IPS DF 6.9 (cell line): ENCODE measurements around the gene ACY1.

Source experiments
- DNase-seq: peaks from one replicate; pipeline ENCODE4 v3.0.0-alpha.2; 2013; ENCODE audit warnings: low read depth, low spot score
- H3K27ac ChIP-seq: one replicate; pipeline ENCODE4 v1.5.1; 2013; ENCODE audit warnings: low read length, control low read depth
- H3K27me3 ChIP-seq: 2 replicates; pipeline ENCODE4 v1.6.1; 2013; ENCODE audit warnings: mild to moderate bottlenecking, low read length; ENCODE audit not compliant: control insufficient read depth, insufficient read depth
- H3K36me3 ChIP-seq: 2 replicates; pipeline ENCODE4 v1.6.1; 2013; ENCODE audit warnings: low read length; ENCODE audit not compliant: control insufficient read depth, insufficient read depth
- H3K4me1 ChIP-seq: 2 replicates; pipeline ENCODE4 v1.6.1; 2013; ENCODE audit warnings: low read length; ENCODE audit not compliant: control insufficient read depth, insufficient read depth
- H3K4me3 ChIP-seq: 2 replicates; pipeline ENCODE4 v1.5.1; 2013; ENCODE audit warnings: mild to moderate bottlenecking, low read length
- H3K9me3 ChIP-seq: 2 replicates; pipeline ENCODE4 v1.6.1; 2013; ENCODE audit warnings: low read length, inconsistent platforms; ENCODE audit not compliant: control insufficient read depth, insufficient read depth
- WGBS: extraction: QIAGEN DNeasy Blood & Tissue Kit; methylation state at CpG from one replicate; pipeline ENCODE4 v1.1.7; 2013; ENCODE audit warnings: mixed read lengths, missing lambda C conversion rate; ENCODE audit not compliant: insufficient read length, insufficient coverage; 5-methylcytosine and 5-hydroxymethylcytosine counted together

Gene ACY1

DNA sequence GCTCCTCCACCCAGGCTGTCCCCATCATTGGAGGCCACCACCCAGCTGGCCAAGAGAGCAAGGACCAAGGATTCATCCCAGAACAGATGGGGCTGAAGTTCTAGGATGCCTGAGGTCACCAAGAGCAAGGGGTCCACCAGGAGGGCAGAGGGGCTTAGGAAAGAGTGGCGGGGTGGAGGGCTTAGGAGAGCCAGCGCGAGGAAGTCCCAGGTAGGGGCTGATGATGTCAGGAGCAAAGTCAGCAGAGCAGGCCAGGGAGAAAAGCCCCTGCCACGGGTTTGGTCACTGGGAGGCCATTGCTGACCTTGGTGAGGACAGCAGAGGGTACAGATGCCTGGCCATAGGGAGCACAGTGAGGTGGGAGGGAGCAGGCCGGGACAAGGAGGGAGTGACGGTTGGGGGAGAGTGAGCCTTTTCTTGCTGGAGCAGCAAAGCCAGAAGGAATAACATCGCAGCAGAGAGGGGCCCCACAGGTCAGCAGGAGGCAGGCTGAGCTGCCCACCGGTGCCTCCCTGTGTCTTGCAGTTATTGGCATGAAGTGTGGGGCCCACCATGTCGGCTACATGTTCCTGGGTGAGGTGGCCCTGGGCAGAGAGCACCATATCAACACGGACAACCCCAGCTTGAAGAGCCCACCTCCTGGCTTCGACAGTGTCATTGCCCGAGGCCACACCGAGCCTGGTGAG, 36.0 kb upstream of the ACY1 start:
- no peaks in the 10 kb centered on the region for H3K9me3 ChIP-seq
- no CpG with 5 or more reads among the region's 13 CpGs for whole genome bisulfite sequencing
- no peak for DNase-seq

DNA sequence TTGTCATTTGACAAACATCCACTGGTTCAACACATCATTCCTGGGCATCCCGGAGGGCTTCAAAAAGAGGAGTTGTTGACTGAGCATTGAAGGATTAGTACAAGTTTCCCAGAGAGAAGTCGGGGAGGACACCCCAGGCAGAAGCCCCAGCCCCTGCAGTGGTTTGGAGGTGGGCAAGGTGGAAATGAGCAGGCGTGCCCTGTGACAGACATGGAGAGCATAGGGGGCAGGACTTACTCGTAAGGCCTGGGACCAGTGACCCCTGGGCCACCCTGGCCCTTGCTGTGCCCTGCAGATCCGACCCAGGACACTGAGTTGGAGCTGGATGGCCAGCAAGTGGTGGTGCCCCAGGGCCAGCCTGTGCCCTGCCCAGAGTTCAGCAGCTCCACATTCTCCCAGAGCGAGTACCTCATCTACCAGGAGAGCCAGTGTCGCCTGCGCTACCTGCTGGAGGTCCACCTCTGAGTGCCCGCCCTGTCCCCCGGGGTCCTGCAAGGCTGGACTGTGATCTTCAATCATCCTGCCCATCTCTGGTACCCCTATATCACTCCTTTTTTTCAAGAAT, 35.2 kb upstream of the ACY1 start:
- no peaks in the 10 kb centered on the region for H3K36me3 ChIP-seq
- no peaks in the 10 kb centered on the region for H3K9me3 ChIP-seq
- H3K4me1 ChIP-seq = no peaks in the 10 kb centered on the region
- no peaks in the 10 kb centered on the region; the same call in 1 of the 2 replicates for H3K27me3 ChIP-seq
- no peak for DNase-seq
- WGBS = no CpG with 5 or more reads among the region's 10 CpGs
- no peak overlapping the region for H3K27ac ChIP-seq
- no peak overlapping the region for H3K4me3 ChIP-seq

More for the DNA sequence above, 36.0 kb upstream of the ACY1 start:
- Histone ChIP-seq H3K4me3 (no peak overlapping the region), H3K36me3 (no peaks in the 10 kb centered on the region), H3K27me3 (no peaks in the 10 kb centered on the region), H3K27ac (no peak overlapping the region), H3K4me1 (peaks cover 4% of the 10 kb centered on the region)

DNA sequence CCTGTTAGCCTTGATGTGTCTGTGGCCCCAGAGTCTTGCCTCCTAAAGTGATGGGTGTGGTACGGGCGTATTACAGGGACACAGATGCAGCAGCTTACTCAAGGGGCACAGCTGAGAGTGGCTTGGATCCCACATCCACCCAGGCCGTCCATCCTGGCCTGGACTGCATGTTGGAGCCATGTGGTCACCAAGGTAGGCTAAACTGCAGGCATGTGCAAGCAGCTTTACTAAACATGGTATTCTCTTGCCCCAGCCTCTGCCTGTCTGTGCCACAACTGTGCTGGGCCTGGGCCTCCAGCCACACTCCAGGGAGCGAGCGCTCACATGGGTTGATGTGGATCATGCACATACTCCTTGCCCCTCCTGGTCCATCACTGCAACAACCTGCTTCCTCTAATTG, 34.2 kb upstream of the ACY1 start:
- no CpG with 5 or more reads among the region's 5 CpGs for WGBS
- no peak overlapping the region for H3K4me3 ChIP-seq
- DNase-seq = no peak

DNA sequence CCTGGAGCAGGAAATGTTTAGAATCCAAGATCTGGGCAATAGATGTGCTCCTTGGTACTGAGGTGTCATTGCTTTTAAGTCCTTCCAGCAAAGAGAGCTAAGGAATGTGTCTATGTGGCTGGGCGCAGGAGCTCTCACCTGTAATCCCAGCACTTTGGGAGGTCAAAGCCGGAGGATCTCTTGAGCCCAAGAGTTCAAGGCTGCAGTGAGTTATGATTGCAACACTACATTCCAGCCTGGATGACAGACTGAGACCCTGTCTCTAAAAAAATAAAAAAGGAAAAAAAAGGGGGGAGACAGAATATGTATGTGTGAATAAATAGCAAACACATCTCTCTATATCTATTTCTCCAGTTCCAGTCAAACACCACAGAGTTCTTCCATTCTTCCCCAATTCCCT, 32.4 kb upstream of the ACY1 start:
- no CpG with 5 or more reads among the region's 2 CpGs for WGBS
- H3K27ac ChIP-seq = no peak overlapping the region
- peaks cover 15% of the 10 kb centered on the region for H3K27me3 ChIP-seq
- no peak overlapping the region for H3K4me3 ChIP-seq
- no peaks in the 10 kb centered on the region for H3K9me3 ChIP-seq
- peaks cover 2% of the 10 kb centered on the region for H3K4me1 ChIP-seq
- H3K36me3 ChIP-seq = no peaks in the 10 kb centered on the region
- DNase-seq = no peak

More for the DNA sequence above, 34.2 kb upstream of the ACY1 start:
- Histone ChIP-seq H3K27me3 (peaks cover 2% of the 10 kb centered on the region; the same call in 1 of the 2 replicates), H3K27ac (no peak overlapping the region), H3K9me3 (no peaks in the 10 kb centered on the region), H3K36me3 (no peaks in the 10 kb centered on the region), H3K4me1 (no peaks in the 10 kb centered on the region)

DNA sequence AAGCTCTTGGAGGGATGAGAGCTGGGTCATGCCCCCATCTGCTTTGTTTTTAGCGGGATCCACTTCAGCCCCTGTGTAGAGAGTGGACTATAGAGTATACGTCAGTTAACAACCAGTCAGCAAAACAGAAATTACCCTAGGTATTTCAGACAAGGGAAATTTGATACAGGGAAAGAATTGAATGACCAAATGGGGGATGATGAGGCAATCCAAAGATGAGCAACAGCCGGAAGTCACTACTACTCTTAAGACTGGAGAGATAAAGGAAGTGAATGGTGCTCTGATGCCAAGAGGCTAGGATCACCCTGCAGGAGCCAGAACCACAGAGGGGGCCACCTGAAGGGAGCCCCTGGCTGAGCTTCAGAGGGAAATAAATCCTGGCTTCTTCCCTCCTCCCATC, 29.9 kb upstream of the ACY1 start:
- no peak overlapping the region for H3K4me3 ChIP-seq
- no peak for DNase-seq
- H3K27me3 ChIP-seq = peaks cover 15% of the 10 kb centered on the region
- H3K27ac ChIP-seq = no peak overlapping the region
- no CpG with 5 or more reads among the region's 3 CpGs for WGBS
- no peaks in the 10 kb centered on the region for H3K9me3 ChIP-seq
- H3K4me1 ChIP-seq = peaks cover 5% of the 10 kb centered on the region
- H3K36me3 ChIP-seq = no peaks in the 10 kb centered on the region

DNA sequence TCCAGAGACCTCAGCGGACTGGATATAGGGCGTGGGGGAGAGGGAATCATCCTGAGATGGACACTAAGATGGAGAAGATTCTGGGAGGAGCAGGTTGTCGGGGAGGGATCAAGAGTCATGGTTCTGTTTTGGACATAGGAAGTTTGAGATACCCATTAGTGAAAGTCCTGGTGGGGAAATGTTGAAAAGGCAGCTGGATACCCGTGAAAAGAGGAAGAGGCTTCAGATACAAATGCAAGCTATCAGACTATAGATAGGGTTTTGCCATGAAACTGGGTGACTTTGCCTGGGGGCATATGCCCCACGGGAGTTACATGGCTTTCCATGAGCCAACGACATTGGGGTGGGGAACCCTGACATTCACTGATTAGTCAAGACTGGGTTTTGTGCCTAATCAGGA, 29.2 kb upstream of the ACY1 start:
- no peak overlapping the region for H3K27ac ChIP-seq
- no peak overlapping the region for H3K4me3 ChIP-seq
- peaks cover 15% of the 10 kb centered on the region for H3K27me3 ChIP-seq
- WGBS = no CpG with 5 or more reads among the region's 6 CpGs
- H3K9me3 ChIP-seq = no peaks in the 10 kb centered on the region
- H3K36me3 ChIP-seq = no peaks in the 10 kb centered on the region
- H3K4me1 ChIP-seq = peaks cover 5% of the 10 kb centered on the region
- no peak for DNase-seq

DNA sequence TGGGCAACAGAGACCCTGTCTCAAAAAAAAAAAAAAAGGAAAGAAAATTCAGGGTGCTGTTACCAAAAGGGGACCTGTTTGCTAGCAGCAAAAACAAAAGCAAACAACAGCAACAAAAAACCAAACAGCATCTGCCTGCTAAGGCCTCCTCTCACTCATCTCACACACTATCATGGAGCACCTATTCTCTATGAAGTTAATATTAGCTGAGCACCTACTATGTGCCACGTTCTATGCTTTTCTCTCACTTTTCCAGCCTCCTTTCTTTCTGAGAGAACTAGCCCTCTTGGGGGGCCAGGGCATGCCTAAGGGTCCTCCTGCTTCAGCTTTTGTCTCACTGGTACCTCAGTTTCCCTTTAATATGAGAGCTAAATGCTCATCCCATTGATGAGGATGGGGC, 28.6 kb upstream of the ACY1 start:
- Histone ChIP-seq H3K27me3 (peaks cover 15% of the 10 kb centered on the region), H3K27ac (no peak overlapping the region), H3K4me3 (no peak overlapping the region), H3K36me3 (no peaks in the 10 kb centered on the region), H3K9me3 (no peaks in the 10 kb centered on the region), H3K4me1 (peaks cover 5% of the 10 kb centered on the region)
- WGBS = no CpG with 5 or more reads among the region's 1 CpG
- DNase-seq = no peak

DNA sequence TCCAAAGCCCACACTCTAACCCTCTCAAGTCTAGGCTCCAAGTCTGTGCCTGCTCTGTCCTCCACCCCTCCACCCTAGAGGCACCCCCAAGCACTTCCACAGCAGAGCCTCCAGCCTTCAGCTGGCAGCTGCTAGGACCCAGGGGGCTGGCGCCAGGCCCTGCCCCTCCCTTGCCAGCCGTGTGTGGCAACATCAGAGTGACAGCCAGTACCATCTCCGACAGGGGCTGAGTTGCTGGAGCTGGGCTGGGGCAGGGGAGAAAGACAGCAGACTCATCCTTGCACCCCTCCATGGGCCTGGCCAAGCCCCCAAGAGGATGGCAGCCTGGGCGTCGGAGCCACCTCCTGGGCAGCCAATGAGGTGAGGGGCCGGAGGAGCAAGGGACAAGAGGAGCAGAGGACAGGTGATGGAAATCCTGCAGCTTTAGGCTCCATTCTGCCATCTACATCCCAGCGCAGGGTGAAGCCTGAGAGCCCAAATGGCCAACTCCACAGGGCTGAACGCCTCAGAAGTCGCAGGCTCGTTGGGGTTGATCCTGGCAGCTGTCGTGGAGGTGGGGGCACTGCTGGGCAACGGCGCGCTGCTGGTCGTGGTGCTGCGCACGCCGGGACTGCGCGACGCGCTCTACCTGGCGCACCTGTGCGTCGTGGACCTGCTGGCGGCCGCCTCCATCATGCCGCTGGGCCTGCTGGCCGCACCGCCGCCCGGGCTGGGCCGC, 28.0 kb upstream of the ACY1 start, which contains the start of gene GPR62:
GPR62 (plus strand) TSS at position 207 of the 718 bp plus-strand sequence; CDS start at position 479, 272 bp downstream.
- peak within 1 kb of the TSS; percentile 26; the same call in 1 of the 2 replicates for H3K4me3 ChIP-seq
- peaks cover 5% of the 10 kb centered on the region for H3K4me1 ChIP-seq
- H3K27ac ChIP-seq = no peak within 1 kb of the TSS
- no CpG with 5 or more reads among the region's 33 CpGs for WGBS
- DNase-seq = no peak
- H3K27me3 ChIP-seq = peaks cover 15% of the 10 kb centered on the region
- no peaks in the 10 kb centered on the region for H3K36me3 ChIP-seq
- no peaks in the 10 kb centered on the region for H3K9me3 ChIP-seq

DNA sequence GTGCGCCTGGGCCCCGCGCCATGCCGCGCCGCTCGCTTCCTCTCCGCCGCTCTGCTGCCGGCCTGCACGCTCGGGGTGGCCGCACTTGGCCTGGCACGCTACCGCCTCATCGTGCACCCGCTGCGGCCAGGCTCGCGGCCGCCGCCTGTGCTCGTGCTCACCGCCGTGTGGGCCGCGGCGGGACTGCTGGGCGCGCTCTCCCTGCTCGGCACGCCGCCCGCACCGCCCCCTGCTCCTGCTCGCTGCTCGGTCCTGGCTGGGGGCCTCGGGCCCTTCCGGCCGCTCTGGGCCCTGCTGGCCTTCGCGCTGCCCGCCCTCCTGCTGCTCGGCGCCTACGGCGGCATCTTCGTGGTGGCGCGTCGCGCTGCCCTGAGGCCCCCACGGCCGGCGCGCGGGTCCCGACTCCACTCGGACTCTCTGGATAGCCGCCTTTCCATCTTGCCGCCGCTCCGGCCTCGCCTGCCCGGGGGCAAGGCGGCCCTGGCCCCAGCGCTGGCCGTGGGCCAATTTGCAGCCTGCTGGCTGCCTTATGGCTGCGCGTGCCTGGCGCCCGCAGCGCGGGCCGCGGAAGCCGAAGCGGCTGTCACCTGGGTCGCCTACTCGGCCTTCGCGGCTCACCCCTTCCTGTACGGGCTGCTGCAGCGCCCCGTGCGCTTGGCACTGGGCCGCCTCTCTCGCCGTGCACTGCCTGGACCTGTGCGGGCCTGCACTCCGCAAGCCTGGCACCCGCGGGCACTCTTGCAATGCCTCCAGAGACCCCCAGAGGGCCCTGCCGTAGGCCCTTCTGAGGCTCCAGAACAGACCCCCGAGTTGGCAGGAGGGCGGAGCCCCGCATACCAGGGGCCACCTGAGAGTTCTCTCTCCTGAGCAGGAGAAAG, 27.2 kb upstream of the ACY1 start:
- DNase-seq = no peak
- no peaks in the 10 kb centered on the region for H3K9me3 ChIP-seq
- peaks cover 5% of the 10 kb centered on the region for H3K4me1 ChIP-seq
- H3K27me3 ChIP-seq = peaks cover 15% of the 10 kb centered on the region
- H3K27ac ChIP-seq = no peak overlapping the region
- H3K36me3 ChIP-seq = no peaks in the 10 kb centered on the region
- WGBS = no CpG with 5 or more reads among the region's 97 CpGs
- peak overlapping the region; percentile 26; the same call in 1 of the 2 replicates for H3K4me3 ChIP-seq
